ENCODE results near the gene ANKRD6. TPM values are rescaled to one million over a fixed set of nuclear protein-coding genes. Genes with fewer than 3 reads are reported as not detected.

Gene ANKRD6
- total RNA-seq, 4 donors from 2014 or later = 9.8 to 19.0 (median 12.2) TPM

DNA sequence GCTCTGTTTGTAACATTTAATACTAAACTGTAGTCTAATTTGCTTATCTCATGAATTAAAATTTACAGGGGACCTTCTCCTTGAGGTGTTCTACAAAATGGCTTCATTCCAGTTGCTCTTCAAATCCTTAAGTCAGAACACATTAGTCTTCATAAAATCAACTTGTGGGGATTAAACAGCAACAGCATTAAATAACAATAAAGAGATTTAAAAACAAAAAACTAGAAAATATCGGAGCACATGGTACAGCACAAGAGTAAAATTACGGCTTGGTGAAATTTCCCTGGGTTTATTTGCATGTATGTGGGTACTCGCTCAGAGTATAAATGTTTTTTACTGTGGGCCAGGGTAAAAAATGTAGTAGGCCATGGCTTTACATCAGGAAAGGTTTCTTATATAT, 32.9 kb upstream of the ANKRD6 start:
- peaks cover 0 to 8% (median 0%) of the 10 kb centered on the region in 3 donors for H3K4me1 ChIP-seq
- no peak for TF ChIP-seq POLR2AphosphoS5 (IDR thresholded peaks at IDR 0.05)
- no peak for TF ChIP-seq EP300 (IDR thresholded peaks at IDR 0.05)
- TF ChIP-seq, protein P1, sequence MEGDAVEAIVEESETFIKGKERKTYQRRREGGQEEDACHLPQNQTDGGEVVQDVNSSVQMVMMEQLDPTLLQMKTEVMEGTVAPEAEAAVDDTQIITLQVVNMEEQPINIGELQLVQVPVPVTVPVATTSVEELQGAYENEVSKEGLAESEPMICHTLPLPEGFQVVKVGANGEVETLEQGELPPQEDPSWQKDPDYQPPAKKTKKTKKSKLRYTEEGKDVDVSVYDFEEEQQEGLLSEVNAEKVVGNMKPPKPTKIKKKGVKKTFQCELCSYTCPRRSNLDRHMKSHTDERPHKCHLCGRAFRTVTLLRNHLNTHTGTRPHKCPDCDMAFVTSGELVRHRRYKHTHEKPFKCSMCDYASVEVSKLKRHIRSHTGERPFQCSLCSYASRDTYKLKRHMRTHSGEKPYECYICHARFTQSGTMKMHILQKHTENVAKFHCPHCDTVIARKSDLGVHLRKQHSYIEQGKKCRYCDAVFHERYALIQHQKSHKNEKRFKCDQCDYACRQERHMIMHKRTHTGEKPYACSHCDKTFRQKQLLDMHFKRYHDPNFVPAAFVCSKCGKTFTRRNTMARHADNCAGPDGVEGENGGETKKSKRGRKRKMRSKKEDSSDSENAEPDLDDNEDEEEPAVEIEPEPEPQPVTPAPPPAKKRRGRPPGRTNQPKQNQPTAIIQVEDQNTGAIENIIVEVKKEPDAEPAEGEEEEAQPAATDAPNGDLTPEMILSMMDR (IDR thresholded peaks at IDR 0.05) = no peak
- TF ChIP-seq POLR2A (IDR thresholded peaks at IDR 0.05) = no peak
- H3K9me3 ChIP-seq = no peaks in the 10 kb centered on the region
- H3K4me3 ChIP-seq = no peak overlapping the region
- 88 to 91% methylated on average over 3 of the region's 3 CpGs for WGBS, 2 donors (ENCODE audit: low coverage in 1 of 2)
- H3K36me3 ChIP-seq = no peaks in the 10 kb centered on the region
- H3K27ac ChIP-seq = no peak overlapping the region
- H3K27me3 ChIP-seq = no peaks in the 10 kb centered on the region
- no peak for ATAC-seq

DNA sequence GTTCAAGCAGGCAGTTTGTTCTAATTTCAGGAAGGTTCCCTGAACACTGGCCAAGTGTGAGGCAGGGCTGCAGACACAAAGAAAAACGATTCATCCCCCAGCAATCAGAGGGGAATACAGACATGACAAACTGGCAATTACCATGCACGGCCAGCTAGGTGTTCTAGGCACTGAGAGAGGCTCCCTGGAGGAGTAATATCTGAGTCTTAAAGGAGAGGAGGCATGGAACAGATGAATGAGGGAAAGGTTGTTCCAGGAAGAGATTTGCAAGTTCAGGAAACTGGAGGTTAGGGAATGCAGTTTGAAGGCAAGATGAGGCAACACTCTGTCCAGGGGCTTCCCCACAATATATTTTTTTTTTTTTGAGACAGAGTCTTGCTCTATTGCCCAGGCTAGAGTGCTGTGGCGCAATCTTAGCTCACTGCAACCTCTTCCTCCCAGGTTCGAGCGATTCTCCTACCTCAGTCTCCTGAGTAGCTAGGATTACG, 32.0 kb upstream of the ANKRD6 start:
- Histone ChIP-seq H3K4me1 (peaks cover 0 to 8% (median 0%) of the 10 kb centered on the region in 3 donors), H3K9me3 (no peaks in the 10 kb centered on the region), H3K27me3 (no peaks in the 10 kb centered on the region), H3K36me3 (no peaks in the 10 kb centered on the region), H3K4me3 (no peak overlapping the region), H3K27ac (no peak overlapping the region)
- 80 to 84% methylated on average over 5 of the region's 6 CpGs for WGBS, 2 donors (ENCODE audit: low coverage in 1 of 2)
- TF ChIP-seq EP300 (IDR thresholded peaks at IDR 0.05) (no peak), POLR2AphosphoS5 (IDR thresholded peaks at IDR 0.05) (no peak), POLR2A (IDR thresholded peaks at IDR 0.05) (no peak)
- TF ChIP-seq, protein P1 (IDR thresholded peaks at IDR 0.05) = no peak
- no peak for ATAC-seq

DNA sequence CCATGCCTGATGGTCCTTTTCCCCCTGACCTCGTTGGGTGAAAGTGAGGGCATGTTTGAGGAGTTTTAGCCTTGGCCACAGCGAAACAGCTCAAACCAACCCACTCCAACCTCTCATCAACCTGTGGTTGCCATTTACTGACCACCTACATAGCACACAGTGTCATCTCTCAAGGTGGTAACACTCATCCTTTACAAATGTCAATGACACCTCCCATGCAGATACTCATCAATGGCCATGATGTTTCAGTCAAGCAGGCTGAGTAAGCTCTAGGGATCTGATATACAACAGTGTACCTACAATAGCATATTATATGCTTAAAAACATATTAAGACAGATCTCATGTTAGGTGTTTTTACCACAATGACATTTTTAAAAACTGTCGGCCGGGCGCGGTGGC, 30.2 kb upstream of the ANKRD6 start:
- no peaks in the 10 kb centered on the region for H3K27me3 ChIP-seq
- TF ChIP-seq POLR2A (IDR thresholded peaks at IDR 0.05) (no peak), POLR2AphosphoS5 (IDR thresholded peaks at IDR 0.05) (no peak), EP300 (IDR thresholded peaks at IDR 0.05) (no peak)
- TF ChIP-seq, protein P1 (IDR thresholded peaks at IDR 0.05) = no peak
- WGBS, 2 donors (ENCODE audit: low coverage in 1 of 2) = 100% methylated on average over 4 of the region's 6 CpGs; no CpG with 5 or more reads in 1 of the 2 donors
- H3K4me1 ChIP-seq = peaks cover 0 to 8% (median 0%) of the 10 kb centered on the region in 3 donors
- no peaks in the 10 kb centered on the region for H3K9me3 ChIP-seq
- no peak overlapping the region for H3K27ac ChIP-seq
- no peak for ATAC-seq
- H3K4me3 ChIP-seq = no peak overlapping the region
- no peaks in the 10 kb centered on the region for H3K36me3 ChIP-seq

DNA sequence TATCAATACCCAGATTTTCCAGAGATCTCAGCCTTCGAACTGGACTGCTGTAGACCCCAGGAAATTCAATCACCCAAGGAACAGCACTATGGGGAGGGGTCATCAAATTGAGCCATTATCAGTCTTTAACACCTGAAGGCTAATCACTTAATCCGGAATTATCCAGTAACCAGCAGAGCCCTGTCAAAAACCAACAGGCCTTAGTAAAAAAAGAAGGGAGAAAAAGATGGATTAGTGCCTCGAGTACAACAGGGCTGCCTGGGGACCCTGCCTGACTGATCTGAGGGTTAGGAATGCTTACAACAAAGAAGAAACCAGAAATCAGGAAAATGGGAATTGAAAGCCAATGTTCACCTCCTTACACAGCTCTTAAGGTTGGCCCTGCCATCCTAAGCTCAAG, 28.4 kb upstream of the ANKRD6 start:
- Histone ChIP-seq H3K4me3 (no peak overlapping the region), H3K27ac (no peak overlapping the region), H3K4me1 (peaks cover 0 to 8% (median 0%) of the 10 kb centered on the region in 3 donors), H3K9me3 (no peaks in the 10 kb centered on the region), H3K36me3 (no peaks in the 10 kb centered on the region), H3K27me3 (no peaks in the 10 kb centered on the region)
- TF ChIP-seq, protein P1 (IDR thresholded peaks at IDR 0.05) = no peak
- TF ChIP-seq POLR2AphosphoS5 (IDR thresholded peaks at IDR 0.05) = no peak
- no peak for TF ChIP-seq EP300 (IDR thresholded peaks at IDR 0.05)
- 64 to 70% methylated on average over 1 to 3 of the region's 3 CpGs for WGBS, 2 donors (ENCODE audit: low coverage in 1 of 2)
- no peak for ATAC-seq

DNA sequence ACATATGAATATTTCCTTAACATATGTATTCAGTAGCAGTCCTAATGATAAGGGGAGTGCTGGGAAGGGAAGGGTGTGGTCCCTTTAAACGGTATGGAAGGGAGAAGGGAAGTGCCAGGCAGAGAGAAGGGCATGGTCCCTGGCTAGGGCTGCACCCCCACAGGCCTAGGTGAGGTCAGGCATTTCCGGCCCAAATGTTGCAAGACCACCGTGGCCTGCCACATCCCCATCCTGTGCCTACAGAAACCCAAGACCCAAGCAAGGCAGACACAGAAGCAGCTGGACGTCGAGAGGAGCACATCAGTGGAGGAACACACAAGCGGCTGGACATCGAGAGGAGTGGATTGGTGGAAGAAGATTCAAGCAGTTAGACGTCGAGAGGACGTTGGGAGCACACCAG, 26.8 kb upstream of the ANKRD6 start:
- Histone ChIP-seq H3K4me3 (no peak overlapping the region), H3K4me1 (peaks cover 0 to 15% (median 0%) of the 10 kb centered on the region in 3 donors), H3K36me3 (no peaks in the 10 kb centered on the region), H3K9me3 (no peaks in the 10 kb centered on the region), H3K27ac (no peak overlapping the region), H3K27me3 (no peaks in the 10 kb centered on the region)
- TF ChIP-seq POLR2A (IDR thresholded peaks at IDR 0.05) (no peak), POLR2AphosphoS5 (IDR thresholded peaks at IDR 0.05) (no peak), EP300 (IDR thresholded peaks at IDR 0.05) (no peak)
- TF ChIP-seq, protein P1 (IDR thresholded peaks at IDR 0.05) = no peak
- 59 to 74% methylated on average over 5 to 6 of the region's 10 CpGs for WGBS, 2 donors (ENCODE audit: low coverage in 1 of 2)
- no peak for ATAC-seq
